BE2C (cell line): Measurements from ENCODE around the gene SPATA2. TPM values are rescaled to one million over a fixed set of nuclear protein-coding genes. Genes with fewer than 3 reads are reported as not detected.
"Not testable (repeated sequence)": the region's sequence is repeated elsewhere in the genome, so short reads cannot be mapped to it uniquely, and the experiment has no call there.

Experiments used
- DNase-seq: peaks from one replicate; pipeline ENCODE4 v3.0.0-alpha.2; 2020
- H3K27me3 ChIP-seq: fragments of 250-450 bp; sonication (Bioruptor Pico); 2 replicates; pipeline ENCODE4 v1.5.1; 2020; ENCODE audit warnings: mild to moderate bottlenecking
- H3K36me3 ChIP-seq: fragments of 250-450 bp; sonication (Bioruptor Pico); 2 replicates; pipeline ENCODE4 v1.5.1; 2020; ENCODE audit warnings: mild to moderate bottlenecking
- H3K4me1 ChIP-seq: fragments of 250-450 bp; sonication (Bioruptor Pico); 2 replicates; pipeline ENCODE4 v1.5.1; 2020
- H3K4me3 ChIP-seq: 2 replicates; pipeline ENCODE4 v1.5.1; 2011; ENCODE audit warnings: low read depth, low read length
- H3K9me3 ChIP-seq: fragments of 250-450 bp; sonication (Bioruptor Pico); 2 replicates; pipeline ENCODE4 v1.5.1; 2020
- CTCF ChIP-seq: IDR thresholded peaks from 2 replicates; pipeline ENCODE4 v1.5.1; 2012; ENCODE audit warnings: mild to moderate bottlenecking, low read depth, low read length
- polyA plus RNA-seq: library from polyadenylated mRNA; unstranded; fragments of >200 nt; gene quantifications from one replicate; pipeline ENCODE4 v1.2.1, GENCODE V29; 2012; ENCODE audit warnings: low read depth, missing spikeins; ENCODE audit not compliant: insufficient read length, insufficient read depth

SPATA2 gene, protein sequence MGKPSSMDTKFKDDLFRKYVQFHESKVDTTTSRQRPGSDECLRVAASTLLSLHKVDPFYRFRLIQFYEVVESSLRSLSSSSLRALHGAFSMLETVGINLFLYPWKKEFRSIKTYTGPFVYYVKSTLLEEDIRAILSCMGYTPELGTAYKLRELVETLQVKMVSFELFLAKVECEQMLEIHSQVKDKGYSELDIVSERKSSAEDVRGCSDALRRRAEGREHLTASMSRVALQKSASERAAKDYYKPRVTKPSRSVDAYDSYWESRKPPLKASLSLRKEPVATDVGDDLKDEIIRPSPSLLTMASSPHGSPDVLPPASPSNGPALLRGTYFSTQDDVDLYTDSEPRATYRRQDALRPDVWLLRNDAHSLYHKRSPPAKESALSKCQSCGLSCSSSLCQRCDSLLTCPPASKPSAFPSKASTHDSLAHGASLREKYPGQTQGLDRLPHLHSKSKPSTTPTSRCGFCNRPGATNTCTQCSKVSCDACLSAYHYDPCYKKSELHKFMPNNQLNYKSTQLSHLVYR
- 16.4 TPM for polyA plus RNA-seq

GRCh38 chr20:49915380-49916145 is at the start of gene SPATA2:
Gene SPATA2 (minus strand): TSS chr20:49915529. CDS start chr20:49908490, 7,039 bp downstream.
- H3K9me3 ChIP-seq = no peaks in the 10 kb centered on the region
- H3K27me3 ChIP-seq = no peaks in the 10 kb centered on the region
- DNase-seq = peak; percentile 98
- H3K36me3 ChIP-seq = peaks cover 5% of the 10 kb centered on the region
- H3K4me3 ChIP-seq = peak within 1 kb of the TSS; percentile 89
- peaks cover 5% of the 10 kb centered on the region; the same call in 1 of the 2 replicates for H3K4me1 ChIP-seq
- TF ChIP-seq CTCF = no peak

DNA sequence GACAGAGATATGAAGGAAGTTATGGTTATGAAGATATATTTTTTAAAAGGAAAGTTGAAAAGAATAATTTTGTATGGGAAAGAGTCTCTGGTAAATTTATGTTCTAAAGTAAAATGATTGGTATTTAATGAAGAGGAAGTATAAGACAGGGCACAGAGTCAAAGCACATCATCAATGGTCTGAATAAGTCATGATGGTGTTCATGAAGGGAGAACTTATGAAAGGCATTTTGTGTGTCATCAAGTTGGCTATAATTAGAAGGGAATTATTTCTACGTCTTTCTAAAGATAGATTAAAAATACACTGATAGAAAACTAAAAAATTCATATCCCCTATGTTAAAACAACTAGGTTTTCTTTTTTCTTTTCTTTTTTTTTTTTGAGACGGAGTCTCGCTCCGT is 46.1 kb upstream of the SPATA2 start:
- TF ChIP-seq CTCF = no peak
- H3K4me3 ChIP-seq = no peak overlapping the region
- no peaks in the 10 kb centered on the region for H3K27me3 ChIP-seq
- no peaks in the 10 kb centered on the region for H3K9me3 ChIP-seq
- peaks cover 12% of the 10 kb centered on the region for H3K36me3 ChIP-seq
- no peaks in the 10 kb centered on the region for H3K4me1 ChIP-seq
- DNase-seq = no peak

DNA sequence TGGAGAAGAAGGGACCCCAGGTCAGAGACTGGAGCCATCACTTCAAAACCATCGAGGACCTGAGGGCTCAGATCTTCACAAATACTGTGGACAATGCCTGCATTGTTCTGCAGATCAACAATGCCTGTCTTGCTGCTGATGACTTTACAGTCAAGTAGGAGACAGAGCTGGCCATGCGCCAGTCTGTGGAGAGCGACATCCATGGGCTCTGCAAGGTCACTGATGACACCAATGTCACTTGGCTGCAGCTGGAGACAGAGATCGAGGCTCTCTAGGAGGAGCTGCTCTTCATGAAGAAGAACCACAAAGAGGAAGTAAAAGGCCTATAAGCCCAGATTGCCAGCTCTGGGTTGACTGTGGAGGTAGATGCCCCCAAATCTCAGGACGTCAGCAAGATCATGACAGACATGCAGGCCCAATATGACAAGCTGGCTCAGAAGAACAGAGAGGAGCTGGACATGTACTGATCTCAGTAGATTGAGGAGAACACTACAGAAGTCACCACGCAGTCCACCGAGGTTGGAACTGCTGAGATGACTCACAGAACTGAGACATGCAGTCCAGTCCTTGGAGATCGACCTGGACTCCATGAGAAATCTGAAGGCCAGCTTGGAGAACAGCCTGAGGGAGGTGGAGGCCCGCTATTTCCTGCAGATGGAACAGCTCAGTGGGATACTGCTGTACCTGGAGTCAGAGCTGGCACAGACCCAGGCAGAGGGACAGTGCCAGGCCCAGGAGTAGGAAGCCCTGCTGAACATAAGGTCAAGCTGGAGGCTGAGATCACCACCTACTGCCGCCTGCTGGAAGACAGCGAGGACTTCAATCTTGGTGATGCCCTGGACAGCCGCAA is 42.0 kb upstream of the SPATA2 start:
- H3K27me3 ChIP-seq, H3K9me3 ChIP-seq, DNase-seq, H3K4me3 ChIP-seq, H3K4me1 ChIP-seq: not testable (repeated sequence)
- H3K36me3 ChIP-seq = peaks cover 52% of the 10 kb centered on the region

GRCh38 chr20:49956689-49957088 is 41.4 kb upstream of the SPATA2 start:
- Histone ChIP-seq H3K4me1 (no peaks in the 10 kb centered on the region), H3K36me3 (peaks cover 58% of the 10 kb centered on the region), H3K4me3 (no peak overlapping the region), H3K27me3 (no peaks in the 10 kb centered on the region), H3K9me3 (no peaks in the 10 kb centered on the region)
- DNase-seq = no peak
- no peak for TF ChIP-seq CTCF

DNA sequence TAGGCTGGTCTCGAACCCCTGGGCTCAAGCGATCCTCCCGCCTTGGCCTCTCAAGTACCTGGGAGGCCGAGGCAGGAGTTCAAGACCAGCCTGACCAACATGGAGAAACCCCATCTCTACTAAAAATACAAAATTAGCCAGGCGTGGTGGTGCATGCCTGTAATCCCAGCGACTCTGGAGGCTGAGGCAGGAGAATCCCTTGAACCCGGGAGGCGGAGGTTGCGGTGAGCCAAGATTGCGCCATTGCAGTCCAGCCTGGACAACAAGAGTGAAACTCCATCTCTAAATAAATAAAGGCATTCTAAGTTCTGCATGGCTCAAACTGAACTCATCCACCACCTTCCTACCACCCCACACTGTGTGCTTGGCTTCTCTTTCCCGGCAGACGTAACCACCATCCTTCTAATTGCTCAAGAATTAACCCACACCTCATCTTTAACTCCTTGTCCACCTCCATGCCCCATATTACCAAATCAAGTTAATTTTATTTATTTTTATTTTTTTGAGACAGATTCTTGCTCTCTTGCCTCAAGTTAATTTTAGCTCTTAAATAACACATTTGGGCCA is 40.6 kb upstream of the SPATA2 start:
- DNase-seq = not testable (repeated sequence)

GRCh38 chr20:49955167-49955566 is 39.8 kb upstream of the SPATA2 start:
- Histone ChIP-seq H3K4me1 (no peaks in the 10 kb centered on the region), H3K9me3 (no peaks in the 10 kb centered on the region), H3K36me3 (peaks cover 73% of the 10 kb centered on the region), H3K4me3 (no peak overlapping the region), H3K27me3 (no peaks in the 10 kb centered on the region)
- no peak for DNase-seq
- TF ChIP-seq CTCF = no peak

More for the DNA sequence above, 40.6 kb upstream of the SPATA2 start:
- H3K4me3 ChIP-seq, H3K4me1 ChIP-seq, H3K9me3 ChIP-seq, H3K27me3 ChIP-seq: not testable (repeated sequence)
- peaks cover 66% of the 10 kb centered on the region for H3K36me3 ChIP-seq
